GM12892 (cell line): ENCODE results near the gene ALPK3.

Source experiments
- POLR2A ChIP-seq: IDR thresholded peaks from 2 replicates; pipeline ENCODE4 v1.6.1; 2011; ENCODE audit warnings: low read depth, low read length, control low read depth
- POLR2AphosphoS5 ChIP-seq: IDR thresholded peaks from 2 replicates; pipeline ENCODE4 v1.6.1; 2011; ENCODE audit warnings: low read depth, low read length, control low read depth
- TAF1 ChIP-seq: IDR thresholded peaks from 2 replicates; pipeline ENCODE4 v1.6.1; 2011; ENCODE audit warnings: low read depth, mild to moderate bottlenecking, control low read depth, low read length, borderline replicate concordance

GRCh38 chr15:84862214-84862975, 45.2 kb downstream of the ALPK3 start:
- TF ChIP-seq POLR2A (no peak), TAF1 (no peak), POLR2AphosphoS5 (no peak)
